NCI-H2196 treated with DMSO at 0.1 percent for 48 hours (cell line): ENCODE results near the gene ANKRD29.
"Not testable (repeated sequence)": the region's sequence is repeated elsewhere in the genome, so short reads cannot be mapped to it uniquely, and the experiment has no call there.

ENCODE experiments used
- DNase-seq: peaks from one replicate; lab custom pipeline; 2025; ENCODE audit not compliant: unreplicated experiment; lab: John Stamatoyannopoulos, UW

The ANKRD29 gene

GRCh38 chr18:23565916-23566547, 96.7 kb downstream of the ANKRD29 start:
- no peak for DNase-seq

- no peak for DNase-seq
Observed at GRCh38 chr18:23563377-23564043, 99.2 kb downstream of the ANKRD29 start.

- DNase-seq: no peak
Observed at GRCh38 chr18:23560186-23560585, 102.5 kb downstream of the ANKRD29 start.

- not testable (repeated sequence) for DNase-seq
Observed at GRCh38 chr18:23557511-23557910, 105.2 kb downstream of the ANKRD29 start.

GRCh38 chr18:23556145-23556780, 106.4 kb downstream of the ANKRD29 start:
- DNase-seq: no peak

GRCh38 chr18:23553887-23554286, 108.8 kb downstream of the ANKRD29 start:
- no peak for DNase-seq

- DNase-seq: no peak
Observed at GRCh38 chr18:23552505-23552904, 110.2 kb downstream of the ANKRD29 start.

GRCh38 chr18:23551978-23552377, 110.7 kb downstream of the ANKRD29 start:
- no peak for DNase-seq

- DNase-seq: no peak
Observed at GRCh38 chr18:23550898-23551297, 111.8 kb downstream of the ANKRD29 start.
